HepG2 (cell line): ENCODE measurements around the gene ARHGEF1. TPM values are rescaled to one million over a fixed set of nuclear protein-coding genes. Genes with fewer than 3 reads are reported as not detected.

Experiments used
- ATAC-seq: fragments of 200-7000 bp; cut with Tn5 transposase; 3 replicates; pipeline ENCODE4 v1.9.1; 2020; ENCODE audit warnings: mild to moderate bottlenecking, moderate library complexity
- BruUV-seq: library from RNA; stranded (reverse); fragments of 400-500 nt; replicated peaks from 2 replicates; lab custom pipeline; 2021; lab: Mats Ljungman, UMichigan
- CTCF ChIA-PET: fragments of 300-600 bp; formaldehyde crosslinking; extraction: SDS; loops from one replicate; lab custom pipeline; 2021; ENCODE audit warnings: low total read pairs, inconsistent platforms, low intra/inter-chr PET ratio; lab: Yijun Ruan, JAX
- POLR2A ChIA-PET: fragments of 350-600 bp; sonication (Branson Sonifier 250); formaldehyde crosslinking; loops from one replicate; lab custom pipeline; 2020; ENCODE audit warnings: antibody characterized with exemption, inconsistent platforms; lab: Yijun Ruan, JAX
- DNase-seq: peaks from one replicate; pipeline ENCODE4 v3.0.0-alpha.2; 2015; ENCODE audit warnings: low spot score
- FAIRE-seq: peaks from 3 replicates; lab custom pipeline; 2011; peaks lifted over from hg19 to GRCh38; lab: Jason Lieb, UNC
- H2AFZ ChIP-seq: one replicate; pipeline ENCODE4 v1.6.1; 2011; ENCODE audit warnings: low read length, inconsistent platforms
- H3K27ac ChIP-seq: fragments of 300-600 bp; 3 replicates; pipeline ENCODE4 v1.8.0; 2011; ENCODE audit warnings: mixed run types, mild to moderate bottlenecking, mixed read lengths, low read length, inconsistent platforms; ENCODE audit not compliant: insufficient read depth; ENCODE audit errors: extremely low read length
- H3K27me3 ChIP-seq, 2 experiments: fragments of 200-600 bp in 1 of 2; 2 replicates in 1 of 2; 3 replicates in 1 of 2; pipeline versions ENCODE4 v1.6.0 to v1.8.0; 2011; ENCODE audit warnings: low read length in 2 of 2, mild to moderate bottlenecking in 2 of 2, moderate library complexity in 2 of 2, inconsistent platforms in 1 of 2; ENCODE audit not compliant: insufficient read depth in 2 of 2, control insufficient read depth in 1 of 2
- H3K36me3 ChIP-seq, 2 experiments: fragments of 200-600 bp in 1 of 2; replicated peaks in 1 of 2; 2 replicates in 1 of 2; 3 replicates in 1 of 2; pipeline versions ENCODE4 v1.5.1 to v1.8.0; 2011; ENCODE audit warnings: low read length in 2 of 2, inconsistent platforms in 1 of 2; ENCODE audit not compliant: insufficient read depth in 2 of 2, control insufficient read depth in 1 of 2
- H3K4me1 ChIP-seq: 2 replicates; pipeline ENCODE4 v1.5.1; 2012; ENCODE audit warnings: low read length, inconsistent platforms; ENCODE audit not compliant: insufficient read depth
- H3K4me2 ChIP-seq: 2 replicates; pipeline ENCODE4 v1.6.0; 2011; ENCODE audit warnings: low read depth, low read length, inconsistent platforms
- H3K4me3 ChIP-seq, 3 experiments: fragments of 200-600 bp in 1 of 3; sonication (generic), shearing (Covaris generic) in 1 of 3; replicated peaks in 1 of 3; 2 replicates each; pipeline ENCODE4 v1.5.1; 2011 to 2016; ENCODE audit warnings: low read length in 3 of 3, inconsistent platforms in 2 of 3, low read depth in 2 of 3, mild to moderate bottlenecking in 2 of 3, control low read depth in 1 of 3, mixed read lengths in 1 of 3; ENCODE audit not compliant: insufficient read depth in 1 of 3
- H3K79me2 ChIP-seq: one replicate; pipeline ENCODE4 v1.6.1; 2011; ENCODE audit warnings: low read length, inconsistent platforms; ENCODE audit not compliant: insufficient read depth
- H3K9ac ChIP-seq: 2 replicates; pipeline ENCODE4 v1.6.0; 2011; ENCODE audit warnings: mild to moderate bottlenecking, low read depth, low read length, inconsistent platforms; ENCODE audit not compliant: insufficient read depth
- H3K9me3 ChIP-seq: 2 replicates; pipeline ENCODE4 v1.5.1; 2012; ENCODE audit warnings: mild to moderate bottlenecking, low read length
- H4K20me1 ChIP-seq: 2 replicates; pipeline ENCODE4 v1.6.0; 2011; ENCODE audit warnings: inconsistent platforms, mild to moderate bottlenecking, low read length, moderate library complexity; ENCODE audit not compliant: insufficient read depth
- AGO2 ChIP-seq: fragments of 200-400 bp; formaldehyde crosslinking; optimal IDR thresholded peaks from 2 replicates; pipeline ENCODE3; 2017; ENCODE audit warnings: mild to moderate bottlenecking, low read depth, low read length, moderate library complexity
- CHD2 ChIP-seq: IDR thresholded peaks from 2 replicates; pipeline ENCODE4 v1.6.1; 2011; ENCODE audit warnings: low read depth, low read length, improper control_type of control experiment
- ELF4 ChIP-seq: sonication (generic); formaldehyde crosslinking; IDR thresholded peaks from 2 replicates; pipeline ENCODE4 v1.5.0; 2020; ENCODE audit warnings: missing genetic modification reagents, mild to moderate bottlenecking, moderate library complexity, borderline replicate concordance
- GFI1 ChIP-seq: sonication (generic); formaldehyde crosslinking; IDR thresholded peaks from 2 replicates; pipeline ENCODE4 v1.5.0; 2020; ENCODE audit warnings: missing genetic modification reagents, mild to moderate bottlenecking, borderline replicate concordance
- IRF2 ChIP-seq: IDR thresholded peaks from 2 replicates; pipeline ENCODE4 v1.6.1; 2018; ENCODE audit warnings: missing genetic modification reagents, missing compliant biosample characterization
- JDP2 ChIP-seq: sonication (generic); formaldehyde crosslinking; IDR thresholded peaks from 2 replicates; pipeline ENCODE4 v1.8.1; 2022; ENCODE audit warnings: missing genetic modification reagents, borderline replicate concordance
- PHF21A ChIP-seq: sonication (generic); formaldehyde crosslinking; IDR thresholded peaks from 2 replicates; pipeline ENCODE4 v1.5.0; 2020; ENCODE audit warnings: mild to moderate bottlenecking, missing genetic modification reagents
- POLR2A ChIP-seq, 2 experiments: IDR thresholded peaks; 2 replicates each; pipeline ENCODE4 v1.6.1; 2011; ENCODE audit warnings: low read depth in 2 of 2, low read length in 2 of 2, mild to moderate bottlenecking in 1 of 2, moderate library complexity in 1 of 2; ENCODE audit not compliant: insufficient read depth in 1 of 2
- POLR2AphosphoS5 ChIP-seq: IDR thresholded peaks from 2 replicates; pipeline ENCODE4 v1.6.1; 2012; ENCODE audit warnings: low read depth, low read length
- POLR2G ChIP-seq: fragments of 200-400 bp; formaldehyde crosslinking; IDR thresholded peaks from 2 replicates; pipeline ENCODE4 v1.6.1; 2018; ENCODE audit warnings: mild to moderate bottlenecking, low read depth, low read length, moderate library complexity
- RXRB ChIP-seq: IDR thresholded peaks from 2 replicates; pipeline ENCODE4 v1.6.1; 2016; ENCODE audit warnings: borderline replicate concordance, missing genetic modification reagents, missing compliant biosample characterization
- SAP130 ChIP-seq: IDR thresholded peaks from 2 replicates; pipeline ENCODE4 v1.6.1; 2016; ENCODE audit warnings: low read depth
- TCF7L2 ChIP-seq: IDR thresholded peaks from 2 replicates; pipeline ENCODE4 v1.6.1; 2011; ENCODE audit warnings: mild to moderate bottlenecking, low read depth, low read length, moderate library complexity
- ZNF225 ChIP-seq: sonication (generic); formaldehyde crosslinking; IDR thresholded peaks from 2 replicates; pipeline ENCODE4 v1.4.0; 2020; ENCODE audit warnings: mild to moderate bottlenecking, missing genetic modification reagents
- ZNF276 ChIP-seq: sonication (generic); formaldehyde crosslinking; IDR thresholded peaks from 2 replicates; pipeline ENCODE4 v1.4.0; 2020; ENCODE audit warnings: mild to moderate bottlenecking, low read depth, missing genetic modification reagents
- ZNF335 ChIP-seq: sonication (generic); formaldehyde crosslinking; IDR thresholded peaks from 2 replicates; pipeline ENCODE4 v1.4.0; 2020; ENCODE audit warnings: missing genetic modification reagents
- ZNF558 ChIP-seq: sonication (generic); formaldehyde crosslinking; IDR thresholded peaks from 2 replicates; pipeline ENCODE4 v1.9.0; 2022; ENCODE audit warnings: mild to moderate bottlenecking, missing genetic modification reagents, borderline replicate concordance
- ZNF574 ChIP-seq: sonication (generic); formaldehyde crosslinking; IDR thresholded peaks from 2 replicates; pipeline ENCODE4 v1.4.0; 2020; ENCODE audit warnings: missing genetic modification reagents
- ZNF597 ChIP-seq: sonication (generic); formaldehyde crosslinking; IDR thresholded peaks from 2 replicates; pipeline ENCODE4 v1.5.0; 2020; ENCODE audit warnings: missing genetic modification reagents
- ZNF670 ChIP-seq: sonication (generic); formaldehyde crosslinking; IDR thresholded peaks from 2 replicates; pipeline ENCODE4 v1.8.0; 2022; ENCODE audit warnings: mild to moderate bottlenecking, missing genetic modification reagents, borderline replicate concordance
- WGBS: methylation state at CpG from one replicate; pipeline ENCODE4 v1.1.6; 2017; ENCODE audit warnings: low lambda C conversion rate; 5-methylcytosine and 5-hydroxymethylcytosine counted together
- in situ Hi-C: cut with HindIII; loops from 2 replicates; pipeline ENCODE4 v1.10.0; 2017; ENCODE audit warnings: low pct_unique_long_range_greater_than_20kb; ENCODE audit not compliant: extremely low pct_ligation_motif_present
- intact Hi-C: fragments of 100-400 bp; cut with micrococcal nuclease; formaldehyde crosslinking; loops from one replicate; pipeline ENCODE4 v1.10.0; 2022; ENCODE audit not compliant: unreplicated experiment
- polyA plus RNA-seq, 8 experiments: library from polyadenylated mRNA; depleted of rRNA in 3 of 8; stranded (reverse) in 7 of 8; unstranded in 1 of 8; fragments of >200 nt; fragmentation: Illumina TruSeq in 4 of 8; extraction: Trizol in 4 of 8; gene quantifications; 2 replicates each; pipeline versions ENCODE4 v1.2.1 to v1.2.3, GENCODE V29; 2011 to 2016; ENCODE audit warnings: low read depth in 4 of 8, missing spikeins in 1 of 8, mixed read lengths in 1 of 8; ENCODE audit not compliant: insufficient read depth in 1 of 8
- total RNA-seq, 5 experiments: library from RNA; depleted of rRNA; stranded (reverse); fragments of >200 nt; fragmentation: Illumina TruSeq; extraction: Trizol; gene quantifications; 2 replicates each; pipeline ENCODE4 v1.2.3, GENCODE V29; 2016; ENCODE audit warnings: low read depth in 1 of 5

The ARHGEF1 gene
- total and polyA plus RNA-seq, 2 of the 13 experiments (the other 11 are each of a cell fraction or from before 2014, with no cell fraction given): 33.7 to 34.7 TPM

- Histone ChIP-seq H2AFZ (no peak overlapping the region), H3K4me1 (peaks cover 67% of the 10 kb centered on the region), H3K27me3 (no peaks in the 10 kb centered on the region), H3K4me2 (no peak overlapping the region), H4K20me1 (peaks cover 88% of the 10 kb centered on the region), H3K9ac (no peak overlapping the region), H3K9me3 (no peaks in the 10 kb centered on the region), H3K79me2 (peaks cover 36% of the 10 kb centered on the region), H3K36me3 (peaks cover 29 to 75% of the 10 kb centered on the region in 2 experiments), H3K27ac (peak overlapping the region; percentile 29), H3K4me3 (no peak overlapping the region)
- ChIA-PET POLR2A (interaction anchor here (6.9 kb wide), 1 partner anchor 8 kb away, joined by 72 read pairs; the partner anchor contains the start of gene RPS19), CTCF (no interaction called here)
- WGBS: 94% methylated on average over 8 of the region's 10 CpGs
- BruUV-seq: no TSS peak
- FAIRE-seq: no peak
- ATAC-seq: peak; percentile 1; the same call in 1 of the 3 replicates
- in situ Hi-C loops (no loop called here), intact Hi-C loops (no loop called here)
- no peak for DNase-seq
- TF ChIP-seq POLR2G (peak; percentile 4), ZNF670 (CRISPR knock-in tag) (no peak), AGO2 (peak; percentile 66), JDP2 (no peak), ZNF558 (CRISPR knock-in tag) (no peak), ZNF225 (no peak), CHD2 (no peak), RXRB (CRISPR knock-in tag) (no peak), SAP130 (CRISPR knock-in tag) (no peak), ELF4 (no peak), ZNF597 (CRISPR knock-in tag) (no peak), POLR2A (IDR thresholded peaks at IDR 0.05; ENCODE audit: insufficient read depth in 1 of 2, low read depth in 2 of 2, low read length in 2 of 2) (peak in 1 of 2 experiments; percentile 43; a peak in 1 of 4 replicates), IRF2 (CRISPR knock-in tag) (no peak), GFI1 (CRISPR knock-in tag) (no peak), PHF21A (CRISPR knock-in tag) (no peak), ZNF276 (CRISPR knock-in tag) (no peak), ZNF335 (no peak), TCF7L2 (no peak), POLR2AphosphoS5 (0 out of 2 replicates have a peak, but pooled peaks have one; percentile 27), ZNF574 (CRISPR knock-in tag) (no peak)
Observed at GRCh38 chr19:41868120-41868988, 14.6 kb upstream of the ARHGEF1 start.
